Medulla oblongata (tissue), 1 donor: ENCODE results near the gene TAS2R38.
"Not testable (repeated sequence)": the region's sequence is repeated elsewhere in the genome, so short reads cannot be mapped to it uniquely, and the experiment has no call there.

ENCODE experiments used
- DNase-seq: peaks from one replicate; pipeline ENCODE4 v3.0.0-alpha.2; 2015; ENCODE audit errors: extremely low spot score

Gene TAS2R38

GRCh38 chr7:141973673-141974072 is at the start of gene TAS2R38:
TSS of gene TAS2R38 (minus strand) at chr7:141973773. CDS start at chr7:141973689, 84 bp downstream.
- DNase-seq = no peak

GRCh38 chr7:142018154-142018553 is 44.6 kb upstream of the TAS2R38 start:
- no peak for DNase-seq

- no peak for DNase-seq
These were observed 43.9 kb upstream of the TAS2R38 start for GRCh38 chr7:142017451-142017850.

DNA sequence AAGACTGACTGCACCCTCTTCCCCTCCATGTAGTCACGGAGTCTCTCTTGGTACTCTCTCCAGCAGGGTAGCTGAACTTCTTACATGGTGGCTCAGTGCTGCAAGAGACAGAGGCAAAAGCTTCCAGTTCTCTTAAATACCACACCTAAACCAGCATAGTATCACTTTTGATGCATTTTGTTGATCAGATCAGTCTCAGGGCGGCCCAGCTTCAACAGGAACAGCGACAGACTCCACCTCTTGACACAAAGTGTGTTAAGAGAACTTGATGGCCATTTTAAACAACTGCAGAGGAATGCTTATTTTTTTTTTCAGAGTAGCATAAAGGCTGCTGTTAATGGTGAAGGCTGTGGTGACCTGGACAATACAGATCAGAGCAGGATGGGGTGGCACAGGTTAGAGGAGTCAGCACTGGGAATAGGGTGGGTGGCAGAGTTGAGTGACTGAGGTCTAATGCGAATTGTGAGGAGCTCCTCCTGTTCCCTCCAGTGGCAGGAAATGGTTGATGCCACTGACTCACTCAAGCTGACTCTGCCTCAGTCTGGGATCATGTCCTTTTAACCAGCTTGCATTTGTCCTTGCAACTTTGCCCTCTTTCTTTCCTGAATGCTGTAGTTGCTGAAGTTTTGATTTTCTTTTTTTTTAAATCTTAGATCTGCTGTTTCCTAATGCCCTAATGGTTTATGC is 39.4 kb upstream of the TAS2R38 start:
- DNase-seq = no peak

DNA sequence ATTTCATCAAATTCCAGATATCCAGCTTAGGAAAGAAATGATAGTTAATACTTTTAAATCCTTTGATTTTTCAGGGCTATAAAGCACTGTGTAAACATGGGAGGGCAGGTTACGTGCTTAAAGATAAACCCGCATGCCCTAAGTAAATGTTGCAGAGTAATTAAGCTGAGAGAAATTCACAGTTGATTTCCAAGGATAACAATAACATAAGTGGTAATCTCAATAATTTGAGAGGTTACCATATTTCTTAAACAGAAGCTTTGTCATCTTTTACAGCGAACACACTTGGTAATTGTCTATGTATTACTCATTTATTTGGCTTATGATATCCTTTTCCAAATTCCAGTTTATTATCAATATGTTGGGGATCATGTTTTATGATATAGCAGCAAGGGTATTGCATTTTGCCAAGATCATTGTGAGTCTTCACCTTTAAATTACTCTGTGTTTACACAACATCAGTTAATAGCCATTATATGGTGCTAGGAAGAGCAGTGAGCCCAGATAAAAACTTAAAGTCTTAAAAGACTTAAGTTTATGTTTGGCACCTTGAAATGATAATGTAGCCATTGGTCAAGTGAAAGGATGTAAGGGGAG is 37.5 kb upstream of the TAS2R38 start:
- DNase-seq = no peak

DNA sequence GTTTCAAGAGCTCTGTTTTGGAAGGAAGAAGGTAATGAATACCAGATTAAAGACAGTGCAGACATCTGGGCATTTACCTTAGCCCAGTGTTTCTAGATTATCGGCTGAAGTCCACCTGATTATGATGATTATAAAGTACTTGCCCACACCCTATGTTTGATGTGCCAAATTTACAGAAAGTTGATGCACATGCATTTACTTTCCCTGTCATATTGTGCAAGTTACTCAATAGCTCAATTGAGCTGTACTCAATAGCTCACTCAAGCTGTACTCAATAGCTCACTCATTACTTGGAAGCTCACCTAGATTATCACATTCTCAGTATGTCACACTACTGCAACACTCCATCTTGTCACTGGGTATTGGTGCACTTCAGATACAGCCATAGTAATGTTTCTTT is 35.6 kb upstream of the TAS2R38 start:
- no peak for DNase-seq

DNA sequence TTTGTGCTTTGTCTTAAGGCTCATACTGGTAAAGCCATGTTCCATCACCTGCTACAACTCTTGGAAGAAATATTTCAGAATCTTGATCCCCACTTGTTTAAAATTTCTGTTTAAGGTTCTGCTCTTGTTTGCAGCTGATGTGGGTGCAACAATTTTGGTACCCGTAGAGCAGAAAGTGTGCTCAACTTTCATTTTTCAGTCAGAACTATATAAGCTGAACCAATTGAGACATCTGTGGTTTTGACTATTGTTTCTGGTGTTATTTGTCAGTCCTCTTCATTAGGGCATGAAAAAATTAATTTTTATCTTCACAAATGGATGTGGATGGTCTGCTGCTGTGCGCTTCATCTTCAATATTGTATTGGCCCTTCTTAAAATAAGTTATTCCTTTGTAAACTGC is 33.0 kb upstream of the TAS2R38 start:
- DNase-seq = no peak

- DNase-seq = no peak
These were observed 28.6 kb upstream of the TAS2R38 start for GRCh38 chr7:142002179-142002578.

- DNase-seq = no peak
These were observed 27.7 kb upstream of the TAS2R38 start for GRCh38 chr7:142001163-142001874.

DNA sequence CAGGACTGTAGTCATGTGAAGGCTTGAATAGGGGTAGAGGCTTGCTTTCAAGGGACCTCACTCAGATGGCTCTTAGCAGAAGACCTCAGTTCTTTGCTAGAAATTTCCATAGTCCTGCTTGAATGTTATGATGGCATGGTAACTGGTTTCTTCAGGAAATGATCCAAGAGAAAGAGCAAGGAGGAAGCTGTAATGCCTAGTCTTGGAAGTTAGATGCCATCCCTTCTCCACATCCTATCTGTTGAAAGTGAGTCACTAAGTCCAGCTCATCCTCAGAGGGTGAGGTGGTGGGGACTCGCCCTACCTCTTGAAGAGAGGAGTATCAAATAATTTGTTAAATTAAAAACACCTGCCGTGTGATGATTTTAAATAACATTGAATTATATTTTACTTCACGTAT is 26.7 kb upstream of the TAS2R38 start:
- no peak for DNase-seq

DNA sequence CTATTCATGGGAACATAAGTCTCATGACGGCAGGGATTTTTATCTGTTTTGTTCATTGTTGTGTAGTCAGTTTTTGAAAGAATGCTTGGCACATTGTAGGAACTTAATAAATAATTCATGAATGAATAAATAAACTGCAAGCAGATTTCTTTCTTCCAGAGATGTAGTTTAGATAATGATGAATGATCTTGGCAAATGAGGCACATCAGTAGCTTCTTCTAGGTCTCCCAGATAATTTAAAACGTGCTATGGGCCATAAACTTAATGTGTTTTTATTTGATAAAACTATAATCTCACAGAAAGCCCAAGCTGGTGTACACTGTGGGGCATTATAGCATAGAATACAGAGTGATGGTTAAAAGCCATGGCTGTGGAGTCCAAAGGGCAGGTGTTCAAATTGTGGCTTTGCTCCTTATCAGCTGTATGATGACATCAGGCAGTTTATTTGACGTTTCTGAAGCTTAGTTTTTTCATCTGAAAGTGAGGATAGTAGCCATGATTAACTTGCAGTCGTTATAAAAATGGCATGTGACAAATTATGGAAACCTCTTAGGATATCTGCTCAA is 25.6 kb upstream of the TAS2R38 start:
- DNase-seq = no peak

- no peak for DNase-seq
These were observed 19.8 kb upstream of the TAS2R38 start for GRCh38 chr7:141993354-141993753.

GRCh38 chr7:141992688-141993087 is 19.1 kb upstream of the TAS2R38 start:
- no peak for DNase-seq

DNA sequence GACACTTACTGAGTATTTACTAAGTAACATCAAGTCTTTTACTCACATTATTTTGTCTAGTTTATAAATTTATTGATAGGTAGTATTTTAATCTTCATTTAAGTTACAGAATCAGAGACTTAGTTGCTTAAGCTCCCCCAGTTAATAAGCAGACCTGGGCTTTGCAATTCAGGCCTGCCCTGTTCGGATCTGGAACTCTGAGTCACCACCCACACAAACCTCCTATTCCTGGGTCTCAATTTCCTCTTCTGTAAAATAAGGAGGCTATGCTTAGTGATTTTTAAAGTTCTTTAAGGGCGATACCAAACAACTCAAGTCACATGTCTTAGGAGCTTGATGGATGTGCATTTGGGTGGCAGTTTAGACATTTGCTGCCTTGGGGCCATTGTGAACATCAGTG is 18.6 kb upstream of the TAS2R38 start:
- no peak for DNase-seq

DNA sequence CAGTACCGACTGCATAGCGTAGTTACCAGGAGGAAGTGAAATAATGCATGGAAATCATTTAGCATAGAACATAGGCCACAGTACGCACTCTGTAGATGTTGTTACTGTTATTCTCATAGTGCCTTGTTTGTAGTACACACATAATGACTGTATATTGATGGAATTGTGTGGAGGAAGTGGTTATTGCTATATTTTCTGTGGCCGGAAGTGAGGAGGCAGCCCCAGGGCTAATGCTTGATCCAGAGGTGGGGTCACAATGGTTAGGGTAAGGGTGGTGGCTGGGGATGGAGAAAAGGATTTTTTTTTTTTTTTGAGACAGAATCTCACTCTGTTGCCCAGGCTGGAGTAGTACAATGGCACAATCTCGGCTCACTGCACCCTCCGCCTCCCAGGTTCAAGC is 17.6 kb upstream of the TAS2R38 start:
- DNase-seq = no peak

DNA sequence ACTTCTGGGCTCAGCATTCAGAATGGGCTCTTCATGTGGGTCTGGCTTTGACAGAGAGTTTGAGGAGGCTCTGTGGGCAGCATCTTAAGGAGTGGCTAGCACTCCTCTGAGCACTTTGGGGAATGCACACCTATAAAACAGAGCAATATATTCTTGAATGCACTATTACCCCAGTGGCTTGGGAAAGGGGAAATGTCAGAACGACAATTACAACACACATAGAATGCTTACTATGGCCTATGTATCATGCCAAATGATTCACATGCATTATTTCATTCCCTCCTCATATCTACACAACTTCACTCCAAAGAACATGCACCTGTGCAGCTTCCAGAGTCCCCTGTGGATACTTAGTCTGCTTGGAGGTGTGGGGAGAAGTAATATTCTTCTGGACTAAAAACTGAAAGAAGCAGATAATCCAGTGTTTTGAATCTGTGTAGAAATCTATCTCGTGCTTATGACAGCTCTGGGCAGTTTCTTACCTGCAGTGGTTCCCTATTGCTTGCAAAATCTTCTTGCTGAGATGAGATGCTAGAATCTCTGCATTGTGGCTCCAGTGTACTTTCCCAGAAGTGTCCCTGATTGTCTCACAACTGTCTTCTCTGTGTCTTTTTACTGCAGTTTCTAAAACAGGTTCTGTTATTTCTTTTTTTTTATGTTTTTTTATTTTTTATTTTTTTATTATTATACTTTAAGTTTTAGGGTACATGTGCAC is 16.6 kb upstream of the TAS2R38 start:
- no peak for DNase-seq

GRCh38 chr7:141987803-141988202 is 14.2 kb upstream of the TAS2R38 start:
- DNase-seq = not testable (repeated sequence)

- no peak for DNase-seq
These were observed 13.3 kb upstream of the TAS2R38 start for GRCh38 chr7:141986923-141987322.

DNA sequence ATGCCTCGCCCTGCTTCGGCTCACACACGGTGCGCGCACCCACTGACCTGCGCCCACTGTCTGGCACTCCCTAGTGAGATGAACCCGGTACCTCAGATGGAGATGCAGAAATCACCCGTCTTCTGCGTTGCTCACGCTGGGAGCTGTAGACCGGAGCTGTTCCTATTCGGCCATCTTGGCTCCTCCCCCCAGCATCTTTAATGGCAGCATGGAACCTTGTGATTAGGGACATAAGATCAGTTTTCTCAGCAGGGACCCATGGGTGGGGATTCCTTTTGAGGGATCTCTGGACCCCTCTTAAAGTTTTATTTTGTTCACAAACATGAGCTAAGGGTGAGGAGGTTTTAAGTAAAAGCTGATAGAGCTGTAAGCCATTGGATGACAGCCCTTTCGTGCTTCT is 12.4 kb upstream of the TAS2R38 start:
- not testable (repeated sequence) for DNase-seq

GRCh38 chr7:141979568-141979967 is 6.0 kb upstream of the TAS2R38 start:
- DNase-seq = no peak

DNA sequence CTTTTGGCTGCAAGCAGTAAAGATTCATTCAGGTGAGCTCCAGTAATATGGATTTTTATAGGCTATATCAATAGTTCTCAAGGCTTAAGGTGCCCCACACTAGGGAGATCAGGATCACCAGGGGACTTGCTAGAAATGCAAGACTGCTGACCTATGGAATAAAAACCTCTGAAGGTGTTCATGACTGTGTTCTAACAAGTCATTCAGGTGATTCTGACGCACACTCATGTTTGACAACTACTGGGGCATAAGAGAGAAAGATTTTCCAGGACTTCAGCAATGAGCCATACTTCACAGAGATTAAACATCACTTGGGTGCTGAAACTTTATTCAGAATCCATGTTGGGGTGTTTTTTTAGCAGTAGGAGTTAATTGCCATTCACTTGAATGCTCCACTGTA is 4.8 kb upstream of the TAS2R38 start:
- no peak for DNase-seq
